ENCODE data around the gene ASIC1.

The ASIC1 gene

DNA sequence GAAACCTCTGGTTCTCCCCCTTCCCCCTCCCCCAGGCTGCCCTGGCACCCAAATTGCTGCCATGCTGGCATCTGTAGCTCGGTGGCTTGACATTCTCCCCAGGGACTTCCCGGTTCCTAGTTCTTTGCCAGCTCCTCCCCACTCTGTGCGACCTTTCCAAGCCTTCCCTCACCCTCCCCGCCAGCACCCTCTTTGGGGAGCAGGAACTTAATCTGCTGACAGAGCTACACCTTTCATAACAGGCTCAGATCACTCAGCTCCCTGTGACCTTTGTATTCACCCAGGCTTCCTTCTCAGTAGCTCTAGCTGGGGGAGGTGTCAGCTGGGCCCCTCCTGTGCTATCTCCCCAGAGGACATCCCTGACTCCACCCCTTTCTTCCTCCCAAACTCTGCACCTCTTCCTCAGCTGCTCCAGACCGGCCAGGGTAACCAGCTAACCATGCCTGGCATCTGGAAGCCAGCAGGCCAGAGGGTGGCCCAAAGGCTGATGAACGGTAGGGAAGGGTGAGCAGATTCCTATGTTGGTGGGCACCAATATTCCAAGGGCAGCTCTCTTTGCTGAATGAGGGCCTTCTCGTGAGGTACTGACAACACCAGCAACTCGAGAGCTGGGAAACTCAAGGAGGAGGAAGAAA, 52.8 kb downstream of the ASIC1 start:
- DNase-seq, result no peak

DNA sequence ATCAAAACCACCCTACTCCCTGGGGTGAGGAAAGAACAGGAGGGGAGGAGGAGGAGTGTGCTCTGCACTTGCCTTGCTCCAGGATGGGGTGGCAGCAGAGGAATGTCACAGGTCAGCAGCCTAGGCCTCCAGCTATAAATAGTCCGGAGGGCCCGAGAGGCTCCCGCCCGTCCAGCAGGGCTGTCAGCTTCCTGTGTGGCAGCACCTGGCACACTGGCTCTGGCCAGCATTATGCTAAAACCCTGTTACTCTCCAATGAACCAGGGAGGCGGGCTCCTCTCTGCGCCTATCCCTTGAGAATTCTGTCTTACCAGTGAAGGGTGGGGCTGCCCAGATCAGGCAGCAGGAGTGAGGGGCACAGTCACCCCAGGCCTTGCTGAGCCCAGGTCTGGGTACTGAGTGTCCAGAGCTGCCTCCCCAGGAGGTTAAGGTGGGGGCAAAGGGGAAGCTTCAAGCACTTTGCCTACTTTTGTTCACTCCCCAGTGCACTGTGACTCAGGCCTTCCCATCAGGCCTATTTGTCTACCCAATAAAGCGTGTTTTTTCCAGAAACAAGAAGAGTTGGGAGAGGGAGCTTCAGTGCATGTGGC, 53.5 kb downstream of the ASIC1 start:
- DNase-seq, result no peak

DNA sequence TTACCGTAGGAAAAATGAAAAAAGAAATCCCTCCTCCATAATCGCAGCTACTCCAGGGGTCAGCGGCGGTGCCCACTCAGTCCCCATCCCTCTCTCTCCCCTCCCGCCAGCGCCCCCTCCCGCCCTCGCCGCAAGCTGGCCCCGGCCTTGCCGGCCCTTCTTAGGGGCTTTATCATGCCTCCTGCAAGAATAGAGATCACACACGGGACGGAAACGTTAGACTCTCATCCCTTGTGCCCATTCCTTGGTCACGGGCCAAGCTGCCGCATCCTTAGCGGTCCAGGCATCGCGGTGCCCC, 53.9 kb downstream of the ASIC1 start:
- no peak for DNase-seq

DNA sequence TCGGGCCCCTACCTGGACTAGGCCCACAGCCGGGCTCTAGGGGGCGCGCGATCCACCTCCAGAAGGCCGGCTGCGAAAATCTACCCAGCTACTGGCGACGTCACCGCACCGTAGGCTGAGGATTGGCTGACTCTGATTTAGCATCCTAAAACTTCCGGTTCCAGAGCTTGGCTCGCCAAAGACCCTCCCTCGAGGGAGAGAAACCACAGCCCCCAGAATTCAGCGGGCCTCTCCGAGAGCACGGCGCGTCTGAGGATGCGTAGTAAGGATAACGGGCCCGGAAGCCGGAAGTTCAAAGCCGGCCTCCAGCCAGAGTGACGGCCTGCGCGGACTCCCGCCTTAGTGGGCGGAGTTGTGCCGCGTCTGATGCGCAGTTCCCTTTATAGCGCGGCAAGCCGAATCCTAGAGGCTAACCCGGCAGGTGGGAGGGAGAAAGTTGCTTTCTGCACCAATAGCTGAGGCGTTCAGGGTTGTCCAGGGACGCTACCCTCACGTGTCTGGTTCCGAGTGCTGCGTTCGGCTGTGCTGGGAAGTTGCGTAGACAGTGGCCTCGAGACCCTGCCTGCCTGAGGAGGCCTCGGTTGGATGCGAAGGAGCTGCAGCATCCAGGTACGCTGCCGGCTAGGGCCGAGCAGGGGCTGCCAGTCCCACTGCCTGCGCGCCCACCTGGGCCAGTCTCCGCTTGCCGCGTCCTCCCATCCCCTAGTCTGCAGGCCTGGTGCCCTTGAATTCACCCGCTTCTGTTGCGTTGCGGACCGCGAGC, 54.5 kb downstream of the ASIC1 start, which contains the start of gene COX14:
TSS of gene COX14 (plus strand) at position 544 of the 763 bp plus-strand sequence. CDS start 7,808 bp downstream, outside the sequence.
- peak; percentile 97 for DNase-seq

DNA sequence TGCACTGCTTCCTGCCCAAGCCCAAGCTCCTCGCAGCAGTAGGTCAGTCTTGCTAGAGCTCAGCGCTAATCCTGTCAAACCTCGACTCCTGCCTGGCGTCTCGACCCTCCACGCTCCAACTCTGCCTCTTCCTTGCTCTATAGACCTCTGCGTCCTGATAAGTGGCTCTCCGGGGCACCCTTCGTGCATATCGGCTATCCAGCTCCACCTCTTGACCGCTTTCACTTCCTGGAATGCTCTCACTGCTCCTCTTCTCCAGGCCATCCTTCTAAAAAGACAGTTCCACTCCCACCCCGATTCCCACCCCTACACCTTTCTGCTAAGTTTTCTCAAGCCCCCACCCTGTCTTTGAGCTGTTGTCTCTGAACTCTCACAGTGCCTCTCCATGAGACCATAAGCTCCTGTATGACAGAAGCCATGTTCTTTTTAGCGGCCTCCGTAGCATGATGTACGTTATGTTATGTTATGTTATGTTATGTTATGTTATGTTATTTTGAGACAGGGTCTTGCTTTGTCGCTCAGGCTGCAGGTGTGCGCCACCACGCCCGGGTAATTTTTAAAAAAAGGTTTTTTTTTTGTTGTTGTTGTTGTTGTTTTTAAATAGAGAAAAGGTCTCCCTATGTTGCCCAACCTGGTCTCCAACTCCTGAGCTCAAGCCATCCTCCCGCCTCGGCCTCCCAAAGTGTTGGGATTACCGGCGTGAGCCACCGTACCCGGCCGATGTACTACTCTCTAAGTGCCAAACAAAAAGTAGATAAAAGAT, 55.2 kb downstream of the ASIC1 start:
- no peak for DNase-seq

DNA sequence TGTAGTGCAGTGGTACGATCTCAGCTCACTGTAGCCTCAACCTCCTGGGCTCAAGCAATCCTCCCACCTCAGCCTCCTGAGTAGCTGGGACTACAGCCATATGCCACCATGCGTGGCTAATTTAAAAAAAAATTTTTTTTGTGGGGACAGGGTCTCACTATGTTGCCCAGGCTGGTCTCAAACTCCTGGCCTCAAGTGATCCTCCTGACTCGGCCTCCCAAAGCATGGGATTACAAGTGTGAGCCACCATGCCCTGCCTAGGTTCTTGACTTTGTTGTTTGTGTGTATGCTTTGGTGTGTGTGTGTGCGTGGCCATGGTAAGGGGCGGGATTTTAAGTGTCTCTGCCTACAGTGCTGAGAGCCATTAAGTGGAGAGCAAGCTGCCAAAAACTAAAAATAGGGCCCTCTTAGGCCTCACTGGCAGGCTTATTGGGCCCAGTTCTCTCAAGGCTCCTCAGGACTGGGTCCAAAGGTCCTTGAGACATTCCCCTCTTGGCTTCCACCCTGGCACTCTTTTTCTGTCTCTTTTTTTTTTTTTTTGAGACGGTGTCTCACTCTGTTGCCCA, 59.7 kb downstream of the ASIC1 start:
- DNase-seq, result no peak

DNA sequence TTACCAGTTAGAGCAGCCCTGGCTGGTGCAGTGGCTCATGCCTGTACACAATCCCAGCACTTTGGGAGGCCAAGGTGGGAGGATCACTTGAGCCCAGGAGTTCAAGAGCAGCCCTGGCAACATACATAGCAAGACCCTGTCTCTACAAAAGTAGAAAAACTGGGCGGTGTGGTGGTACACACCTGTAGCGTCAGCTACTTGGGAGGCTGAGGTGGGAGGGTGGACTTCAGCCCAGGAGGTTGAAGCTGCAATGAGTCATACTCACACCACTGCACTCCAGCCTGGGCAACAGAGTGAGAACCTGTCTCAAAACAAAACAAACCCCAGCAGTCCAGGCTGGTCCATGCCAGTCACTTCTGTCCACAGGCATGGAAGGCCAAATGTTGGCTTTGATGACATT, 62.0 kb downstream of the ASIC1 start:
- DNase-seq, result no peak

DNA sequence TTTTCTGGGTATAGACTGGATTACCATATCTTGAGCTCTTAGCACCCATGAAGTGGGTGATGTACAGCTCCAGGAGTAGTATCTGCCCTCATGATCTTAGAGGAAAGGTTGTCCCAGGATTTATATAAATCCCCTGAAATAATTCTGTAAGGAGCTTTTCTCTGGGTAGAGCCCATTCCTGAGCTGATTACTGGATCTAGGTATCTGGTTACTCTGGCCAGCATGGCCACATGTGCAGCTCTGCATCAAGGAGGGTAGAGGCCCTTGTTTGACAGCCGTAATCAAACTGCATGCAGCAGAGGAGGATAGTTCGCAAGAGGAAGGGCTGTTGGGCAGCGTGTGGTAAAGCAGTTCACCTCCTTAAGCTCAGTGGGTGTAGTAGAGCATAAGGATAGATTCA, 63.1 kb downstream of the ASIC1 start:
- DNase-seq, result no peak

DNA sequence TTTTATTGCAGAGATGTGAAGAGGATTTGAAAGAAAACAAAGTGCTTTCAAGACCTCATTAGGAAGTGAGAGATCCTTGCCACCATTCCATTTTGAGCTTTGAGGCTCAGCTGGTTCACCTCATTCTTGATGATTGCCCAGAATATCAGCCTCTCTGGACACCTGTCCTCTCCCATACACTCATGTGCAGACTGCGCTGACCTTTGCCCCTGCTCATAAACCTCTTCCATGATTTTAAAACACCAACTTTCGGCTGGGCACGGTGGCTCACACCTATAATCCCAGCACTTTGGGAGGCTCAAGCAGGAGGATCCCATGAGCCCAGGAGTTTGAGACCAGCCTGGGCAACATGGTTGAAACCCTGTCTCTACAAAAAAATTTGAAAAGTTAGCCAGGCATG, 63.6 kb downstream of the ASIC1 start:
- DNase-seq, result no peak

DNA sequence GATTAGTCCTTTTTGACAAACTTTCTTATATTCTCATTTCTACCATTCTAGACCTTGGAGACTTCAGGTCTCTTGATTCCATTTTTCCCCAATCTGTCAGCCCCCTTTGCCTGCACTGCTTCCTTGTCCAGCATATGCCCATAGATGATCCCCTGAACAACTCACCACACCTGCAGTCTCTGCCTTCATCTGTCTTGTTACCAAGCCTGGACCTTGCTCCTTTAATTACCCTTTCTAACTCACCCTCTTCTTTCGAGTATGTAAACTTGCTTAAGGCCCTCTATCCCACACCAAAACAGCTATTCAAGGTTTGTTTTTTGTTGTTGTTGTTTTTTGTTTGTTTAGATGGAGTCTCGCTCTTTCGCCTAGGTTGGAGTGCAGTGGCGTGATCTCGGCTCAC, 64.2 kb downstream of the ASIC1 start:
- DNase-seq, result no peak

DNA sequence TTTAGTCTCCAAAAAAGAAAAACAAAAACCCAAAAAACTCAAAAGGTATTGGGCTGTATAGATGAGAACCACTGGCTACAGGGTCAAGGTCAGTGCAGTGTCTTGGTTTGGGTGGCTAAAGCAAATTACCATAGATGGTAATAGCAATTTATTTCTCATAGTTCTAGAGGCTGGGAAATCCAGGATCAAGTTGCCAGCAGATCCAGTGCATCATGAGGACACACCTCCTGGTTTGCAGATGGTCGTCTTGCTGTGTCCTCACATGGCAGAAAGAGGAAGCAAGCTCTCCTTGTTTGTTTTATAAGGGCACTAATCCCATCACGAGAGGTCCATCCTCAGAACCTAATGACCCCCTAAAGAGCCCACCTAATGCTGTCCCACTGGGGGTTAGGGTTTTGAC, 65.8 kb downstream of the ASIC1 start:
- no peak for DNase-seq

DNA sequence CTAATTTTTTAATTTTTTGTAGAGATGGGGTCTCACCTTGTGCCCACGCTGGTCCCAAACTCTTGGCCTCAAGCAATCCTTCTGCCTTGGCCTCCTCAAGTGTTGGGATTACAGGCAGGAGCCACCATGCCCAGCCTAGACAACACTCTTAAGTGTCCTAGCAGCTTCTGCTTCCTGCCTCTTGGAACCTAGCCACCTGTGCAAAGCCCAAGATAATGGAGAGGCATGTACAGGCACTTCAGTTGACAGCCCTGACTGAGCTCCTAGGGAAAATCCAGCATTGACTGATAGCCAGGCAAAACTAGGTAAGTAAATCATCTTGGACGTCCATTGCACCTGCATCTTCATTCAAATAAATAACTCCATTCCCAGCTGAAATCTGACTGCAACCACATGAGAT, 70.2 kb downstream of the ASIC1 start:
- DNase-seq, result no peak

DNA sequence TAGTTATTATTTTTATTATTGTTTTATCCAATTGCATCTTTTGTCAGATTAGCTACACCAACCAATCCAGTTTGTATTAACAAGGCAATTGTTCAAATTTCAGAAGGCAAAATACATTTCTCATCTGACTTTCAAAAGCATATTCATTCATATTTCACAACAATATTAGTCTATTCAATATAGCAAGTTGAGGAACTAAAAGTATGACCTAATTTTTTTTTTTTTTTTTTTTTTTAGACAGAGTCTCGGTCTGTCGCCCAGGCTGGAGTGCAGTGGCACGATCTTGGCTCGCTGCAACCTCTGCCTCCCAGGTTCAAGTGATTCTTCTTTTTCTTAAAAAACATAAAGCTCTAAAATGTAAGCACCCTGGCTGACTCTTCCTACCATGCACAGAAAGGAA, 71.9 kb downstream of the ASIC1 start:
- DNase-seq, result no peak

DNA sequence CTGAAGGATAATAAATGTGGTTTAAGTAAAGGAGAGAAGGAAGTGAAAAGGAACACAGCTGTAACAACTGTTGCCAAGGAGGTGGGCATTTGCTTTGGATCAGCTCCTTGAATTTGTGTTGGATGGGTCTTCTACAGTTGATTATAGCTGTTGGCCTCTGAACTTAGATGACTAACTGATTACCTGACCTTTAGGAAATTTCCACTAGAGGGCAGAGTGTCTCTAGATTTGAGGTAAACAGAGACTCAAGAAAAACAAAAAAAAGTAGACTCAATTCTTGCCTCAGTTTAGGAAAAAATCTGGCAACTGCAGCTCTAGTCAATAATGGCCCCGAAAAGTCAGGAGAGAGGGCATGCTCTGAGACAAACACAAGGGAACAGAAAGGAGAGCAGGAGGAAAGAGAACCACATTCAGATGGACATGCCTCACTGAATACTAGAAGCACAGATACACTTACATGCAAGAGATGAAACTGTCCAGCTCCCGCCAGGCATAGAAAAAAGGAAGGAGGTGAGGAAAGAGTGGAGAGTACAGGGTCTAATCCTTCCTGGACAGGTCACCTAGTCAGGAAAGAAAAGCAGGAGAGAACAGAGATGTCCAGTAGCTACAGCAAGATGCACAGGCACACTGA, 75.2 kb downstream of the ASIC1 start:
- DNase-seq, result no peak

Measured in activated naive CD4-positive, alpha-beta T cell treated with anti-CD3 and anti-CD28 coated beads, Interleukin-2, amount 50 U/mL, for 16 hours (primary cell).